Activated CD4-positive, CD25-positive, alpha-beta regulatory T cell treated with anti-CD3 and anti-CD28 coated beads, Interleukin-2, amount 50 U/mL, for 72 hours (primary cell): ENCODE results near the gene TMEM59.
"Not testable (repeated sequence)": the region's sequence is repeated elsewhere in the genome, so short reads cannot be mapped to it uniquely, and the experiment has no call there.

Experiments used
- DNase-seq: peaks from one replicate; pipeline ENCODE4 v3.0.0; 2021

The TMEM59 gene, protein sequence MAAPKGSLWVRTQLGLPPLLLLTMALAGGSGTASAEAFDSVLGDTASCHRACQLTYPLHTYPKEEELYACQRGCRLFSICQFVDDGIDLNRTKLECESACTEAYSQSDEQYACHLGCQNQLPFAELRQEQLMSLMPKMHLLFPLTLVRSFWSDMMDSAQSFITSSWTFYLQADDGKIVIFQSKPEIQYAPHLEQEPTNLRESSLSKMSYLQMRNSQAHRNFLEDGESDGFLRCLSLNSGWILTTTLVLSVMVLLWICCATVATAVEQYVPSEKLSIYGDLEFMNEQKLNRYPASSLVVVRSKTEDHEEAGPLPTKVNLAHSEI

DNA sequence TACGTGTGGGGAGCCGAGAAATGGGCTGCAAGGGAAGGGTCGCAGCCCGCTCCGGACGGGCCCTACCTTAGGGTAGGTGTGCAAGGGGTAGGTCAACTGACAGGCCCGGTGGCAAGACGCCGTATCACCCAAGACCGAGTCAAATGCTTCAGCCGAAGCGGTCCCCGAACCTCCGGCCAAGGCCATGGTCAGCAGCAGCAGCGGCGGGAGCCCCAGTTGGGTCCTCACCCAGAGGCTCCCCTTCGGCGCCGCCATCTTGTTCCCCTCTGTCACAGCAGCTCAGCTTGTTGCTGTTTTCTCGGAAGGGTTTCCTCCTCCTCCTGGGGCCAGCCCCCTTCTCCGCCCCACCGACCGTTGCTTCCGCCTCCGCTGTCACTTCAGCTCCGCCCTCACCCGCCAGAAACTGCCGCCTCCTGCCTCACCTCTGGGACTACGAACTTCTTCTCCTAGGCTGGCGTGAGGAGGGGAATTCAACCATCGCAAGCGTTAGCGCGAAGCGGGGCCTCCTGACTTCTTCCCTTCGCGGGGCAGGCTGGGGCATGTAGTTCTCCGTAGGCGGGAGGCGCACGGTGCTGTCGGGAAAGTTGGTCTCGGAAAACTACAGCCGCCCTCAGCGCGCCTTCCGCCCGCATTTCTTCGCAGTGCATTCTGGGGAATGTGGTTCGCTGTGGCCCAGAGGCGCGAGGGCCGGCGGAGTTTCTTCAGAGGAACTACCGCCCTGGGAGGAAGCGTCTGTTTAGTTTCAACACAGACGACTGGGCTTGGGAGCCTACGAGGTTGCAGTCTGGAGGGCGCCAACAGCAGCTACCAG is at the start of gene TMEM59, which contains the start of gene TCEANC2:
TMEM59 (minus strand) TSS at position 271 of the 811 bp plus-strand sequence; CDS start at position 255, 16 bp downstream.
TCEANC2 (plus strand) TSS at position 675 of the 811 bp plus-strand sequence. CDS start 815 bp downstream, outside the sequence.
- DNase-seq = peak; percentile 92

- no peak for DNase-seq
Measured at GRCh38 chr1:54100500-54100899, 47.5 kb upstream of the TMEM59 start.

DNA sequence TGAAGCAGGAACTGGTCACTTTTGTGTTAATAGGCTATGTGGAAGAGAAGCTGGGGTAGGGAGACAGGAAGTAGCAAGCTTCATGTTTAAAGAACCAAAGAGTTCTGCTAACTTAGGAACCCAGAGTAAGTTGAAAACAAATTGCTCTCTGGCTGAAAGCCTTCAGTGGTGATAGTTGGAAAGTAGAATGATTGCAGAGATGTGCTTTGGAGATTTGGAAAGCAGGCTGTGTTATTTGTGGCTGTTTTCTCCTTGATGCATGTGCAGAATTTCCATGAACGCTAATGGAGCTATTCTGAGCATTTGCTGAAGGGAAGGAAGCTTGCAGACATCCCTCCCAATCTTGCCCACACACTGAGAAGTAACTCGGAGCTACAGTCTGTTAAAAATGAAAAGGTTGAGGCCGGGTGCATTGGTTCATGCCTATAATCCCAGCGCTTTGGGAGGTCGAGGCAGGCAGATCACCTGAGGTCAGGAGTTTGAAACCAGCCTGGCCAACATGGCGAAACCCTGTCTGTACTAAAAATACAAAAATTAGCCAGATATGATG is 46.1 kb upstream of the TMEM59 start:
- no peak for DNase-seq

DNA sequence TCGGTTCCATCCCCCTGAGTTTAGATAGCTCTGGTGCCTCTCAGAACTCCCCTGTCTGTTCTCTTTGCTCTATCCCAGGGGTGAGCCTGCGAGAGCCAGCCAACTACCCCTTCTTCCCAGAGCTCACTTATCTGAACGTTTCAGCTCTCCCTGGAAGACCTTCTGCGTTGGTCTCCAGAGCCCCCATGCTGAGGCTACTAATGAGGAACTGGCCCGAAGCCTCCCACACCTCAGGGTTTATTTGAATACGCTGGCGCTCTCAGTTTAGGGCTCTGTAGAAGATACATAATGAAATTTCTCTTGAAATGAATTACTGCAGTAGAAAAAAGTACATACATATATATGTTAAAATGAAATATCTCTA is 43.9 kb upstream of the TMEM59 start:
- DNase-seq = no peak

GRCh38 chr1:54096227-54096876 is 43.3 kb upstream of the TMEM59 start:
- DNase-seq = no peak

GRCh38 chr1:54095546-54096226 is 42.7 kb upstream of the TMEM59 start:
- no peak for DNase-seq

DNA sequence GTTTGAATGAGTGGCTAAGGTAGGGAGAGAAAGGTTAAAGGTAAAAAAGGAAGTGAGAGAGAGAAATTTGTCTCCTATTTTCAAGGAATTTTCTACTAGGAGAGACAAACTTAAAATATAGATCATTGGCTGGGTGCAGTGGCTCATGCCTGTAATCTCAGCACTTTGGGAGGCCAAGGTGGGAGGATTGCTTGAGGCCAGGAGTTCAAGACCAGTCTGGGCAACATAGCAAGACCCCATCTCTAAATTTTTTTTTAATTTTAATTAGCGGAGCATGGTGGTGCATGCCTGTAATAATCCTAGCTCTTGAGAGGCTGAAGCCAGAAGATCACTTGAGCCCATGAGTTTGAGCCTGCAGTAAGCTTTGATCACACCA is 41.7 kb upstream of the TMEM59 start:
- DNase-seq = not testable (repeated sequence)

DNA sequence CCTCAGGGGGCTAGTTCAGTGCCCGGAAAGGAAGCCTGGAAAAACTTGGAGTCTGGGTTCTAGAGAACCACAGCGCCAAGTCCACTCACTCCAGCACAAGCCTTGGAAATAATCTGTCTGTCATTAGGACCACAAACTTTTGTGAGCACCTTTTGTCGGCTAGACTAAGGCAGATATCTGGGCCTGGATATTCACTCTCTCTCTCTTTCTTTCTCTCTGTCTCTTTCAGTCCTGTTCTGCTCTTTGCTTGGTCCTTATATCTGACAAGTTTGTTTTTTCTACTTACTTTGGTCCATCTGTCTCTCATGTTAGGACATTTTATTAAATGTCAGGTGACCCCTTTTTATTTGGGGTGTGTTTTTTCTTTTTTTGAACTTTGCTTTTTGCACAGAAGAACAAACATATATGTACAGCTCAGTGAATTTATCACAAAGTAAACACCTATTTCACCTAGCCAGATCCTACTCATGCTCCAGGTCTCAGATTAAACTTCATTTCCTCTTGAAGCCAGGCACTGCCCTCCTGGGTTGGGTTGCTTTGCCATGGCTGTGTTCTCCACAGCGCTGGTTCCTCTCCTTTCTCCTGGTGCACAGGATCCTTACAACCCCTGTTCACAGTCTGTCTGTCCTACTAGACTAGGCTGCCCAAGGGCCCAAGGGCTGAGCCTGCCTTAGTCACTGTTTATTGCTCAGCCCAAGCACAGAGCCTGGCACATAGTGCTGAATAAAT is 41.2 kb upstream of the TMEM59 start:
- no peak for DNase-seq

GRCh38 chr1:54091666-54092065 is 38.7 kb upstream of the TMEM59 start:
- no peak for DNase-seq

GRCh38 chr1:54088385-54088784 is 35.4 kb upstream of the TMEM59 start:
- no peak for DNase-seq

DNA sequence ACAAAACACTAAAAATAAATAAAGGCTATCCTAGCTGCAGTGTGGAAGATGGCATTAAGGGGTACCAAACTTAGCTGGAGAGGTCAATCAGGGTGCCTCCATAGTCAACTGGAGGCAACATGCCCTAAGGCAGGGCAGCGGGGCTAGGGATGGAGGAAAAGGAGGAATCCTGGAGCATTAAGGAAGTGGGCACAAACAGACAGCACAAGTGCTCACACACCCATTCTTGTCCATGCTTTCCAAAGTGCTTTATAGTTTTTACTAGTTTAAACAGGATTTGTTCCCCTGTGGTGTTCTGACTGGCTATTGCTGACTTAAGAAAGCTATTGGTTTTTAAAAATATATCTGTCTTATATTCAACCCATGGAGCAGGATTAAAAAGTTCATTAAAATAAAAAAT is 33.8 kb upstream of the TMEM59 start:
- no peak for DNase-seq

DNA sequence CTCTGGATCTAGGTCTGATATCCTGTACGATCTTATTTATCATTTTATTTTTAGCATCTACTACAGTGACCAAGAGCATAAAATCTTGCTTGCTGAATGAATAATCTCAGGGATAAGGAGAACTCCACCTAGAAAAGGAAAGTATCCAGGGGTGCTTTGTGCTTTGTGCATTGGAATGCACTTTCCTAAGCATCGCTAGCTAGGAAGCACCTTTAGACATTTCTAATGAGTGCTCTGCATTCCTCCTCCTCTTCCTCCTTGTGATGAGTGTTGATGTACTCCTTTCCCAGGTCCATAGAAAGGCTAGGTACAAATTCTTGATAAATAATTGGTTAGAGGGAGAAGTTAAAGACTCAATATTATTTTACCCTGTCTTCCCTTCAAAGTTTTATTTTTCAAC is 31.8 kb upstream of the TMEM59 start:
- no peak for DNase-seq

DNA sequence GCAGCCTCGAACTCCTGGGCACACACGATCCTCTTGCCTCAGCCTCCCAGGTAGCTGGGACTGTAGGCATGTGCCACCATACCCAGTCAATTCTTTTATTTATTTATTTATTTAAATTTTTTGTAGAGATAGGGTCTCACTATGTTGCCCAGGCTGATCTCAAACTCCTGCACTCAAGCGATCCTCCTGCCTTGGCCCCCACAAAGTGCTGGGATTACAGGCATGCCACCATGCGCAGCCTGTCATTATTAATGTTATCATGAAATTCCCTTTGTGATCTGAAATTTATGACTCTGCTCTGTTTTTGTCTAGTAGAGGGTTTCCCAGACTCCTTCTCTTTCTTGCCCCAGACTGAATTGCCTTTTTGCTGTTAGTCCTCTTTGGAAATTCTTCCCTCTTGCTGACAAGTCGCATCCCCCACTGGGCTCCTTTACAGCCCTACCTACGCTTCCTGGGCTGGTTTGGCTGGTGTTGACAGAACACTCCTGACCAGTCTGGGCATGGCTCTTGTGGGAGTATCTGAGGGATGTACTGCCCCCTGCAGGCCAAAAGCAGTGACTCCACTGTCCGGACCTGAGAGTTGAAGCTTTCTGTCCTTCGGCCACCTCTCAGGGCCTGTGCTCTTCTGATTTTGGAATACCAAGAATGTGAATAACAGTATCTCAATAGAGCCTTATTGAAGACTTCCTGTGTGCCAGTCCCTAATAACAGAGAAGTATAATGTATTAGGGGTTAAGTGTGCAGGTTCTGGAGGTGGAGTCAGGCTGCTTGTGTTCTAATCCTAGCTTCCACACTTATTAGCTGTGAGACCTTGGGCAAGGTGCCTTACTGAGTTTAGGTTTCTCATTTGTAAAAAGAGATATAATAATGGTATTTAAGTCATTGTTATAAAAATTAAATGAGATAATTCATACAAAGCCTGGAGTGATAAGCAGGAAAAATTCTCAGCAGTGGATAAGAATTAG is 28.6 kb upstream of the TMEM59 start:
- peak; percentile 63 for DNase-seq

DNA sequence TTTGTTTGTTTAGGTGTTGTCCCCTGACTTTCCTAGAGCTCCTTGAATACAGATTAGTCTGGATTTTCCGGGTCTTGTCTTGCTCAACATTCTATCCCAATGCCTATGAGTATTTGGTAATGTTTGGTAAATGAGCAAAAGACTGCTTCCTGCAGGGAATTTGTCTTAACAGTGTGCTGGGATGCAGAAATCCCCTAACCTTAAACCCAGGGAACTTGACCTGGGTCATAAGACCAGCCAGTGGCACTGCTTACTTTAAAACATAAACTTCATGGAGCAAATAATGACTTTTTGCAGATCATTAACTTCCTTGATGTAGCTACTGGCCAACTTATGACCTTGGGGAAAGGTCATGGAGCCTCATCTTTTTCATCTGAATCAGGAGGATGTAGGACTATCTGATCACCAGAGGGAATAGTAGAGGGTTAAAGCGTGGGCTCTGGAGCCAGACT is 27.6 kb upstream of the TMEM59 start:
- DNase-seq = no peak

- no peak for DNase-seq
Measured at GRCh38 chr1:54077359-54077758, 24.4 kb upstream of the TMEM59 start.

GRCh38 chr1:54070171-54070837 is 17.3 kb upstream of the TMEM59 start:
- no peak for DNase-seq

DNA sequence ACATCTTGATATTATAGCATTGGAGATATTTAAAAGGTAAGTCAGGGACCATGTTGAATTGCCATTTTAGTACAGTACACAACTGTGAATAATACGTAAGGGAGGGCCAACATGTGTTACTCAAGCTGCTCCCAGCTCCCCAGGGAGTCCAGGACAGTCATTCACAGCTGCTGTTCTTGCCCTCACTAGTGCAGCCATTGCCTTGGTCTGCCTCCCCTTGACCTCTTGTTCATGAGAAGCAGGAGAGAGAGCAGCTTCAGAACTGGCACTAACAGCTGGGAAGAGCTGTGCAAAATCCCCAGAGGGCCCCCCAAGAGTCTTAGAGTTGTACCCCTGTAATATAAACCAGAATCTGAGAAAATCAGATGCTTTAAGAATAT is 16.8 kb upstream of the TMEM59 start:
- DNase-seq = no peak

DNA sequence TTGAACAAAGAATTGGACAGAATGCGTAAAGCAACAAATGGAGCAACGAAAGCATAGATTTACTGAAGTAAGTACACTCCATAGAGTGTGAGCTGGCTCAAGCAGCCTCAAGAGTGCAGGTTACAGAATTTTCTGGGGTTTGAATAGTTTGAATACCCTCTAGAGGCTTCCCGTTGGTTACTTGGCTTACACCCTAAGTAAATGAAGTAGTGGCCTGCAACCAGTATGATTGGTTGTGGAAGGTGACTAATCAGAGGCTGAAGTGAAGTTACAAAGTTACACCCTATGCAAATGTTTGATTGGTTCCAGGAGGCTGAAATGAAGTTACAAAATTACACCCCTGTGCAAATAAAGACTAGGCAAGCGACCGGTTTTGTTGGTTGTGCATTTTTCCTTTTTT is 11.3 kb upstream of the TMEM59 start:
- no peak for DNase-seq

DNA sequence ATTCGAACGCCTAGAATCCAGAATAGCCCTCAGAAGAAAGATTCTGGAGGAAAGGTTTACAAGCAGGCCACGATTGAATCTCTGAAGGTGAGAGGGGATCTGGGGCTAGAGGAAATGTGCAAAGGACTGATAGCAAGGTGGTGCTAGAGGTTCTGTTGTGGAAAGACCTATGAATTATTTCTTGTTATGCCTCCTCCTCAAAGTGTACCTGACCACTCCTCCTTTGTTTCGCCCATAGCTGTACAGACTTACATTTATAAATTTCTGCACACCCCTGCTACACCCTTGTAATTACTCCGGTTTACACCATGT is 1.4 kb upstream of the TMEM59 start:
- no peak for DNase-seq

- DNase-seq = no peak
Measured at GRCh38 chr1:54053745-54054437, 887 bp upstream of the TMEM59 start.
